Neural cell (in vitro differentiated cells): ENCODE data around the gene BRINP1.

ENCODE experiments used
- EP300 ChIP-seq: fragments of 450-650 bp; conservative IDR thresholded peaks from 2 replicates; pipeline ENCODE4 v1.6.1; 2014; ENCODE audit warnings: antibody characterized with exemption, mild to moderate bottlenecking, moderate library complexity; ENCODE audit not compliant: poor library complexity, severe bottlenecking
- EZH2 ChIP-seq: fragments of 200-600, 300-800 bp; shearing (Covaris generic), sonication (generic); IDR thresholded peaks from 2 replicates; pipeline ENCODE4 v1.6.1; 2014; ENCODE audit warnings: antibody characterized with exemption, low read length, borderline replicate concordance, mild to moderate bottlenecking; ENCODE audit not compliant: insufficient read depth, poor library complexity, severe bottlenecking
- MXI1 ChIP-seq: fragments of 450-650 bp; conservative IDR thresholded peaks from 2 replicates; pipeline ENCODE4 v1.6.1; 2014; ENCODE audit warnings: antibody characterized with exemption, mild to moderate bottlenecking; ENCODE audit not compliant: poor library complexity, severe bottlenecking
- POLR2AphosphoS5 ChIP-seq: IDR thresholded peaks from 2 replicates; pipeline ENCODE4 v1.6.1; 2012
- RAD21 ChIP-seq: fragments of 450-650 bp; conservative IDR thresholded peaks from 2 replicates; pipeline ENCODE4 v1.6.1; 2014; ENCODE audit warnings: antibody characterized with exemption, mild to moderate bottlenecking, moderate library complexity
- SMC3 ChIP-seq: fragments of 450-650 bp; conservative IDR thresholded peaks from 2 replicates; pipeline ENCODE4 v1.6.1; 2014; ENCODE audit warnings: antibody characterized with exemption, mild to moderate bottlenecking, moderate library complexity; ENCODE audit not compliant: poor library complexity
- TAF1 ChIP-seq: IDR thresholded peaks from 2 replicates; pipeline ENCODE4 v1.6.1; 2012; ENCODE audit warnings: low read depth
- TF ChIP-seq, protein P1 (sequence below): fragments of 450-650 bp; IDR thresholded peaks from 2 replicates; pipeline ENCODE4 v1.5.1; 2014; ENCODE audit warnings: antibody characterized with exemption, mild to moderate bottlenecking, moderate library complexity; ENCODE audit not compliant: poor library complexity, severe bottlenecking
- TF ChIP-seq, protein P2 (sequence below): IDR thresholded peaks from 2 replicates; pipeline ENCODE4 v1.6.1; 2012; ENCODE audit warnings: borderline replicate concordance

- TF ChIP-seq, protein P1, sequence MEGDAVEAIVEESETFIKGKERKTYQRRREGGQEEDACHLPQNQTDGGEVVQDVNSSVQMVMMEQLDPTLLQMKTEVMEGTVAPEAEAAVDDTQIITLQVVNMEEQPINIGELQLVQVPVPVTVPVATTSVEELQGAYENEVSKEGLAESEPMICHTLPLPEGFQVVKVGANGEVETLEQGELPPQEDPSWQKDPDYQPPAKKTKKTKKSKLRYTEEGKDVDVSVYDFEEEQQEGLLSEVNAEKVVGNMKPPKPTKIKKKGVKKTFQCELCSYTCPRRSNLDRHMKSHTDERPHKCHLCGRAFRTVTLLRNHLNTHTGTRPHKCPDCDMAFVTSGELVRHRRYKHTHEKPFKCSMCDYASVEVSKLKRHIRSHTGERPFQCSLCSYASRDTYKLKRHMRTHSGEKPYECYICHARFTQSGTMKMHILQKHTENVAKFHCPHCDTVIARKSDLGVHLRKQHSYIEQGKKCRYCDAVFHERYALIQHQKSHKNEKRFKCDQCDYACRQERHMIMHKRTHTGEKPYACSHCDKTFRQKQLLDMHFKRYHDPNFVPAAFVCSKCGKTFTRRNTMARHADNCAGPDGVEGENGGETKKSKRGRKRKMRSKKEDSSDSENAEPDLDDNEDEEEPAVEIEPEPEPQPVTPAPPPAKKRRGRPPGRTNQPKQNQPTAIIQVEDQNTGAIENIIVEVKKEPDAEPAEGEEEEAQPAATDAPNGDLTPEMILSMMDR, result no peak
- TF ChIP-seq SMC3 (no peak), POLR2AphosphoS5 (no peak), RAD21 (no peak), MXI1 (no peak), TAF1 (no peak), EZH2 (no peak), EP300 (no peak)
- TF ChIP-seq, protein P2, sequence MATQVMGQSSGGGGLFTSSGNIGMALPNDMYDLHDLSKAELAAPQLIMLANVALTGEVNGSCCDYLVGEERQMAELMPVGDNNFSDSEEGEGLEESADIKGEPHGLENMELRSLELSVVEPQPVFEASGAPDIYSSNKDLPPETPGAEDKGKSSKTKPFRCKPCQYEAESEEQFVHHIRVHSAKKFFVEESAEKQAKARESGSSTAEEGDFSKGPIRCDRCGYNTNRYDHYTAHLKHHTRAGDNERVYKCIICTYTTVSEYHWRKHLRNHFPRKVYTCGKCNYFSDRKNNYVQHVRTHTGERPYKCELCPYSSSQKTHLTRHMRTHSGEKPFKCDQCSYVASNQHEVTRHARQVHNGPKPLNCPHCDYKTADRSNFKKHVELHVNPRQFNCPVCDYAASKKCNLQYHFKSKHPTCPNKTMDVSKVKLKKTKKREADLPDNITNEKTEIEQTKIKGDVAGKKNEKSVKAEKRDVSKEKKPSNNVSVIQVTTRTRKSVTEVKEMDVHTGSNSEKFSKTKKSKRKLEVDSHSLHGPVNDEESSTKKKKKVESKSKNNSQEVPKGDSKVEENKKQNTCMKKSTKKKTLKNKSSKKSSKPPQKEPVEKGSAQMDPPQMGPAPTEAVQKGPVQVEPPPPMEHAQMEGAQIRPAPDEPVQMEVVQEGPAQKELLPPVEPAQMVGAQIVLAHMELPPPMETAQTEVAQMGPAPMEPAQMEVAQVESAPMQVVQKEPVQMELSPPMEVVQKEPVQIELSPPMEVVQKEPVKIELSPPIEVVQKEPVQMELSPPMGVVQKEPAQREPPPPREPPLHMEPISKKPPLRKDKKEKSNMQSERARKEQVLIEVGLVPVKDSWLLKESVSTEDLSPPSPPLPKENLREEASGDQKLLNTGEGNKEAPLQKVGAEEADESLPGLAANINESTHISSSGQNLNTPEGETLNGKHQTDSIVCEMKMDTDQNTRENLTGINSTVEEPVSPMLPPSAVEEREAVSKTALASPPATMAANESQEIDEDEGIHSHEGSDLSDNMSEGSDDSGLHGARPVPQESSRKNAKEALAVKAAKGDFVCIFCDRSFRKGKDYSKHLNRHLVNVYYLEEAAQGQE, result no peak
Measured at GRCh38 chr9:119264165-119264564, 105.1 kb downstream of the BRINP1 start.
